GM12878 (cell line): ENCODE results near the gene ACTR1A. TPM values are rescaled to one million over a fixed set of nuclear protein-coding genes. Genes with fewer than 3 reads are reported as not detected.

Experiments used
- ATAC-seq: fragments of 200-7000 bp; cut with Tn5 transposase; 3 replicates; pipeline ENCODE4 v1.9.1; 2020; ENCODE audit warnings: mild to moderate bottlenecking, moderate library complexity
- BruUV-seq: library from RNA; stranded (reverse); fragments of 400-500 nt; replicated peaks from 2 replicates; lab custom pipeline; 2021; lab: Mats Ljungman, UMichigan
- CTCF ChIA-PET: fragments of 300-600 bp; sonication (Branson Sonifier 250); formaldehyde crosslinking; extraction: SDS; loops from one replicate; lab custom pipeline; 2021; ENCODE audit warnings: inconsistent platforms; lab: Yijun Ruan, JAX
- POLR2A ChIA-PET: fragments of 350-600 bp; formaldehyde crosslinking; extraction: SDS; loops from one replicate; lab custom pipeline; 2021; ENCODE audit warnings: inconsistent platforms; lab: Charles Lee
- RAD21 ChIA-PET: fragments of 300-600 bp; sonication (Branson Sonifier 250); formaldehyde crosslinking; loops from one replicate; lab custom pipeline; 2023; ENCODE audit warnings: antibody characterized with exemption; ENCODE audit not compliant: unreplicated experiment; lab: Charles Lee
- SMC1A ChIA-PET: fragments of 300-600 bp; sonication (Branson Sonifier 250); formaldehyde crosslinking; loops from one replicate; lab custom pipeline; 2023; ENCODE audit not compliant: unreplicated experiment, uncharacterized antibody; lab: Charles Lee
- DNase-seq: peaks from one replicate; pipeline ENCODE4 v3.0.0-alpha.2; 2011; ENCODE audit warnings: low read depth, low spot score
- FAIRE-seq: peaks from 3 replicates; lab custom pipeline; 2011; peaks lifted over from hg19 to GRCh38; lab: Jason Lieb, UNC
- H2AFZ ChIP-seq: 2 replicates; pipeline ENCODE4 v1.6.0; 2011; ENCODE audit warnings: low read depth, low read length, control low read depth; ENCODE audit not compliant: control insufficient read depth
- H3K27ac ChIP-seq: 2 replicates; pipeline ENCODE4 v1.5.1; 2011; ENCODE audit warnings: control low read depth; ENCODE audit not compliant: control insufficient read depth, insufficient read depth
- H3K27me3 ChIP-seq, 2 experiments: replicated peaks in 1 of 2; 2 replicates each; pipeline versions ENCODE4 v1.6.0 to v1.6.1; 2011; ENCODE audit warnings: low read length in 1 of 2; ENCODE audit not compliant: control insufficient read depth in 2 of 2, insufficient read depth in 2 of 2
- H3K36me3 ChIP-seq, 2 experiments: 2 replicates each; pipeline ENCODE4 v1.5.1; 2011; ENCODE audit warnings: low read length in 1 of 2; ENCODE audit not compliant: control insufficient read depth in 2 of 2, insufficient read depth in 2 of 2
- H3K4me1 ChIP-seq: 2 replicates; pipeline ENCODE4 v1.6.1; 2011; ENCODE audit warnings: mild to moderate bottlenecking, low read length, moderate library complexity, mixed read lengths; ENCODE audit not compliant: control insufficient read depth, insufficient read depth
- H3K4me2 ChIP-seq: 2 replicates; pipeline ENCODE4 v1.6.0; 2011; ENCODE audit warnings: control low read depth; ENCODE audit not compliant: control insufficient read depth, insufficient read depth
- H3K4me3 ChIP-seq: fragments of 200-600 bp; sonication (generic); 2 replicates; pipeline ENCODE4 v1.5.1; 2016
- H3K79me2 ChIP-seq: 2 replicates; pipeline ENCODE4 v1.6.0; 2011; ENCODE audit warnings: low read length; ENCODE audit not compliant: control insufficient read depth, insufficient read depth
- H3K9ac ChIP-seq: 2 replicates; pipeline ENCODE4 v1.8.0; 2011; ENCODE audit warnings: low read length, control low read depth, mixed read lengths; ENCODE audit not compliant: control insufficient read depth, insufficient read depth
- H3K9me3 ChIP-seq: replicated peaks from 3 replicates; pipeline ENCODE4 v1.5.1; 2011; ENCODE audit warnings: mild to moderate bottlenecking, low read length; ENCODE audit not compliant: control insufficient read depth, insufficient read depth
- H4K20me1 ChIP-seq: 2 replicates; pipeline ENCODE4 v1.6.0; 2011; ENCODE audit not compliant: control insufficient read depth, insufficient read depth
- ATF2 ChIP-seq: IDR thresholded peaks from 2 replicates; pipeline ENCODE4 v1.6.1; 2012; ENCODE audit warnings: low read length, inconsistent platforms
- ATF7 ChIP-seq: fragments of 450-650 bp; IDR thresholded peaks from 2 replicates; pipeline ENCODE4 v1.6.1; 2016; ENCODE audit warnings: low read depth, mild to moderate bottlenecking
- CEBPB ChIP-seq, 2 experiments: fragments of 150-350 bp in 1 of 2; IDR thresholded peaks; 2 replicates each; pipeline ENCODE4 v1.6.1; 2012 to 2014; ENCODE audit warnings: low read depth in 2 of 2, low read length in 2 of 2, borderline replicate concordance in 1 of 2, inconsistent platforms in 1 of 2
- DPF2 ChIP-seq: fragments of 450-650 bp; IDR thresholded peaks from 2 replicates; pipeline ENCODE4 v1.6.1; 2017; ENCODE audit warnings: mild to moderate bottlenecking
- EED ChIP-seq: sonication (generic); IDR thresholded peaks from 2 replicates; pipeline ENCODE4 v1.6.1; 2016; ENCODE audit warnings: antibody characterized with exemption, low read depth
- EP300 ChIP-seq, 2 experiments: fragments of 150-350 bp in 1 of 2; IDR thresholded peaks; 2 replicates each; pipeline ENCODE4 v1.6.1; 2011 to 2012; ENCODE audit warnings: low read depth in 2 of 2, low read length in 2 of 2, borderline replicate concordance in 1 of 2, improper control_type of control experiment in 1 of 2, inconsistent platforms in 1 of 2; ENCODE audit not compliant: control insufficient read depth in 1 of 2
- ETV6 ChIP-seq, 2 experiments: fragments of 450-650 bp in 1 of 2; IDR thresholded peaks in 1 of 2; conservative IDR thresholded peaks in 1 of 2; 2 replicates each; pipeline ENCODE4 v1.6.1; 2014; ENCODE audit warnings: antibody characterized with exemption in 1 of 2, borderline replicate concordance in 1 of 2, low read depth in 1 of 2, mild to moderate bottlenecking in 1 of 2, moderate library complexity in 1 of 2
- IKZF1 ChIP-seq: fragments of 450-650 bp; conservative IDR thresholded peaks from 2 replicates; pipeline ENCODE4 v1.6.1; 2017; ENCODE audit warnings: antibody characterized with exemption, mild to moderate bottlenecking
- JUNB ChIP-seq: IDR thresholded peaks from 2 replicates; pipeline ENCODE4 v1.6.1; 2016; ENCODE audit warnings: antibody characterized with exemption, mild to moderate bottlenecking
- MTA3 ChIP-seq: IDR thresholded peaks from 2 replicates; pipeline ENCODE4 v1.6.1; 2012; ENCODE audit warnings: low read length, inconsistent platforms, borderline replicate concordance
- PAX5 ChIP-seq: IDR thresholded peaks from 2 replicates; pipeline ENCODE4 v1.6.1; 2011; ENCODE audit warnings: low read depth, low read length, borderline replicate concordance
- RAD51 ChIP-seq: fragments of 450-650 bp; IDR thresholded peaks from 2 replicates; pipeline ENCODE4 v1.6.1; 2016; ENCODE audit warnings: moderate library complexity, mild to moderate bottlenecking, inconsistent platforms
- RUNX3 ChIP-seq: IDR thresholded peaks from 2 replicates; pipeline ENCODE4 v1.6.1; 2012; ENCODE audit warnings: low read length, inconsistent platforms
- SMARCA5 ChIP-seq: fragments of 450-650 bp; IDR thresholded peaks from 2 replicates; pipeline ENCODE4 v1.6.1; 2017; ENCODE audit warnings: mild to moderate bottlenecking
- SP1 ChIP-seq: IDR thresholded peaks from one replicate; pipeline ENCODE4 v1.6.1; 2011; ENCODE audit warnings: low read depth, low read length
- STAT3 ChIP-seq: IDR thresholded peaks from 2 replicates; pipeline ENCODE4 v1.6.1; 2011; ENCODE audit warnings: low read depth, low read length, improper control_type of control experiment
- YY1 ChIP-seq: IDR thresholded peaks from 2 replicates; pipeline ENCODE4 v1.6.1; 2011; ENCODE audit warnings: low read depth, mild to moderate bottlenecking, low read length
- WGBS: methylation state at CpG from one replicate; pipeline ENCODE4 v1.1.6; 2016; ENCODE audit warnings: low lambda C conversion rate; ENCODE audit not compliant: insufficient replicate concordance, insufficient coverage; ENCODE audit errors: missing lambda C conversion rate; 5-methylcytosine and 5-hydroxymethylcytosine counted together
- in situ Hi-C: fragments of 300-500 bp; cut with MboI; formaldehyde crosslinking; loops from 9 replicates; pipeline ENCODE4 v1.14.3; 2018; ENCODE audit warnings: mixed read lengths
- intact Hi-C: fragments of 100-400 bp; cut with micrococcal nuclease; formaldehyde crosslinking; loops from one replicate; pipeline ENCODE4 v1.14.2; 2022; ENCODE audit not compliant: unreplicated experiment
- polyA plus RNA-seq, 11 experiments: library from polyadenylated mRNA; depleted of rRNA in 4 of 11; unstranded in 6 of 11; stranded (reverse) in 5 of 11; fragments of >200 nt; fragmentation: Nextera tagmentation in 4 of 11; fragmentation: Illumina TruSeq in 1 of 11; extraction: Ambion mirVana in 4 of 11; extraction: Trizol in 1 of 11; gene quantifications; 1 replicate in 1 of 11; 2 replicates in 10 of 11; pipeline versions ENCODE4 v1.2.1 to v1.2.3, GENCODE V29; 2011 to 2016; ENCODE audit warnings: inconsistent platforms in 2 of 11, missing spikeins in 2 of 11, low read depth in 1 of 11
- total RNA-seq, 4 experiments: library from RNA; depleted of rRNA in 3 of 4; stranded (reverse); fragments of >200 nt in 3 of 4; fragmentation: Illumina TruSeq in 1 of 4; extraction: Trizol in 1 of 4; gene quantifications; 2 replicates each; pipeline versions ENCODE4 v1.2.1 to v1.2.3, GENCODE V29; 2013 to 2021

Gene ACTR1A
- total and polyA plus RNA-seq, 10 of the 15 experiments (the other 5 are each of a cell fraction or from before 2014, with no cell fraction given), result 43.0 to 110 (median 78.9) TPM

DNA sequence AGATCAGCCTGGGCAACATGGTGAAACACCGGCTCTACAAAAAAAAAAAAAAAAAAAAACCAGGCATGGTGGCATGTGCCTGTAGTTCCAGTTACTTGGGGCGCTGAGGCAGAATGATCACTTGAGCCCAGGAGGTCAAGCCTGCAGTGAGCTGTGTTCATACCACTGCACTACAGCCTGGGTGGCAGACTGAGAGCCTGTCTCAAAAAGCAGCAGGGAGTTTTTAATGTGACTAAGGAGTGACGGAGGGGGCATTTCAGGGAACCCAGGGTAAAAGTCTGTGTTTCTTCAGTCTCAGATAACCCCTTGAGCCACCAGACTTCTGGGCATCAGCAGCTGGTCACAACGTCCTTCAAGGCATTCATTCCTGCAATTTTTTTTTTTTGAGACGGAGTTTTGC is 49.0 kb downstream of the ACTR1A start (continued):
- TF ChIP-seq EP300 (IDR thresholded peaks at IDR 0.05; ENCODE audit: borderline replicate concordance in 1 of 2, control insufficient read depth in 1 of 2, low read depth in 2 of 2, low read length in 2 of 2), result no peak
- TF ChIP-seq SP1, result no peak
- no peak for TF ChIP-seq STAT3

GRCh38 chr10:102452672-102453340 is 49.7 kb downstream of the ACTR1A start:
- POLR2A ChIA-PET, result interaction anchor here (0.7 to 6.1 kb wide), 6 partner anchors 9 to 58 kb away, joined by 4 to 69 read pairs (median 18); partner anchors contain the start of gene NFKB2
- H3K27me3 ChIP-seq, result no peaks in the 10 kb centered on the region
- H3K4me3 ChIP-seq, result no peak overlapping the region
- no peaks in the 10 kb centered on the region; a peak in 1 of 4 replicates for H3K36me3 ChIP-seq
- WGBS, result 59% methylated on average over 3 of the region's 3 CpGs
- peak; percentile 58; the same call in 1 of the 2 replicates for TF ChIP-seq ATF7
- TF ChIP-seq SMARCA5, result no peak
- 0 out of 2 replicates have a peak, but pooled peaks have one; percentile 40 for TF ChIP-seq IKZF1
- peak; percentile 60; the same call in 1 of the 2 replicates for TF ChIP-seq JUNB
- TF ChIP-seq DPF2, result 0 out of 2 replicates have a peak, but pooled peaks have one; percentile 34
- 0 out of 2 replicates have a peak, but pooled peaks have one; percentile 13 for TF ChIP-seq PAX5
- no peak for TF ChIP-seq MTA3
- TF ChIP-seq ETV6 (conservative IDR thresholded peaks at IDR 0.05 in 1 of 2, IDR thresholded peaks at IDR 0.05 in 1 of 2; ENCODE audit: borderline replicate concordance in 1 of 2, low read depth in 1 of 2), result 0 out of 4 replicates have a peak, but pooled peaks of 1 of the 2 experiments have one; percentile 15
- no peak for TF ChIP-seq CEBPB (IDR thresholded peaks at IDR 0.05; ENCODE audit: borderline replicate concordance in 1 of 2, low read depth in 2 of 2, low read length in 2 of 2)
- TF ChIP-seq ATF2, result peak; percentile 57
- TF ChIP-seq YY1, result peak; percentile 58
- TF ChIP-seq EED, result peak; percentile 69; the same call in 1 of the 2 replicates
- TF ChIP-seq RUNX3, result 0 out of 2 replicates have a peak, but pooled peaks have one; percentile 26
- no peak for TF ChIP-seq RAD51
- H3K9me3 ChIP-seq, result no peaks in the 10 kb centered on the region
- 0 out of 3 replicates have a peak, but pooled peaks have one; percentile 1 for ATAC-seq
- H2AFZ ChIP-seq, result no peak overlapping the region
- RAD21 ChIA-PET, result interaction anchor here (0.6 kb wide), 1 partner anchor 59 kb away, joined by 7 read pairs; no protein-coding TSS in a partner anchor
- BruUV-seq, result no TSS peak
- in situ Hi-C loops (no loop called here), intact Hi-C loops (no loop called here)
- H4K20me1 ChIP-seq, result no peaks in the 10 kb centered on the region
- H3K9ac ChIP-seq, result no peak overlapping the region
- DNase-seq, result no peak
- SMC1A ChIA-PET, result interaction anchor here (0.9 to 3.4 kb wide), 6 partner anchors 9 to 150 kb away, joined by 3 to 23 read pairs (median 5); no protein-coding TSS in a partner anchor
- no peak overlapping the region for H3K27ac ChIP-seq
- CTCF ChIA-PET, result interaction anchor here (0.6 to 4.0 kb wide), 9 partner anchors 9 to 320 kb away, joined by 3 to 21 read pairs (median 3); partner anchors contain the start of genes FBXL15 and PPRC1
- H3K4me1 ChIP-seq, result peaks cover 18% of the 10 kb centered on the region
- H3K4me2 ChIP-seq, result no peak overlapping the region
- no peak for FAIRE-seq
- H3K79me2 ChIP-seq, result peaks cover 21% of the 10 kb centered on the region
